Left lobe of liver (tissue), 2 donors: ENCODE results near the gene NKAIN2. TPM values are rescaled to one million over a fixed set of nuclear protein-coding genes. Genes with fewer than 3 reads are reported as not detected.
"Not testable (repeated sequence)": the region's sequence is repeated elsewhere in the genome, so short reads cannot be mapped to it uniquely, and the experiment has no call there.

Experiments used
- ATAC-seq: fragments of 200-7000 bp; cut with Tn5 transposase; one replicate; pipeline ENCODE4 v1.9.1; 2020; ENCODE audit warnings: mild to moderate bottlenecking, moderate library complexity
- DNase-seq: peaks from one replicate; pipeline ENCODE4 v3.0.0-alpha.2; 2020; ENCODE audit warnings: low spot score
- total RNA-seq: library from RNA; stranded (reverse); gene quantifications from one replicate; pipeline ENCODE4 v1.2.1, GENCODE V29; 2021
- donor health status: DM: no; HTN: no; CAD: no; lungs with moderate emphysema.
- donor health status: DM: no; HTN: yes; CAD: no.

The NKAIN2 gene
- total RNA-seq, 1 donor from 2014 or later, result not detected

- ATAC-seq, result no peak
- no peak for DNase-seq
These were observed 920.0 kb downstream of the NKAIN2 start for GRCh38 chr6:124723671-124724070.

DNA sequence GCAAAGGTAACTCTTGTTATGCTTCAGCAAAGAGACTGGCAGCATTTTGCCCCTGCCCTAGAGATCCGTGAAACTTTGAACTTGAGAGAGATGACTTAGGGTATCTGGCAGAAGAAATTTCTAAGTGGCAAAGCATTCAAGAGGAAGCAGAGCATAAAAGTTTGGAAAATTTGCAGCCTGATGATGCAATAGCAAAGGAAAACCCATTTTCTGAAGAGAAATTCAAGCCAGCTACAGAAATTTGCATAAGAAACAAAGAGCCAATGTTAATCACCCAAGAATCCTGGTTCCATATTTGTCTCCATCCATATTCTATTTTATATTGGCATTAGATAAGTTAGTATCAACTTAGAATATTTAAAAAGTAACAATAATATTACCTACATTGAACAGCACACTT is 934.1 kb downstream of the NKAIN2 start:
- not testable (repeated sequence) for ATAC-seq, DNase-seq

DNA sequence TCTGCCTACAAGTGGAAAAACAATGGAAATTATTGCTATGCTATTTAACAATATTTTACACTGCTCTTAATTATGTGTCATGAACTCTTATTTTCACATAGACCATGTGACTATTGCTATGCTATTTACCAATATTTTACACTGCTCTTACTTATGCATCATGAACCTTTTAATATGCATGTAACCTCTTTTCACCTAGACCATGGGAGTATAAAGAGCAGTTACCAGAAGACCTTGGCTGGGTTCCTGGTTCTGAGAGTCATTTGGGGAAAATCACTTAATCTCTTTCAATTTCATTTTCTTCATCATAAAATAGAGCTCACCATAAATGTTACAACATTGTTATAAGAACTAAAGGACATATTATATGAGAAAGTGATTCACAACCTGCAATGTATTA is 934.8 kb downstream of the NKAIN2 start:
- DNase-seq (no peak), ATAC-seq (no peak)

- ATAC-seq, result no peak
- no peak for DNase-seq
These were observed 937.7 kb downstream of the NKAIN2 start for GRCh38 chr6:124741341-124741740.

GRCh38 chr6:124742971-124743370 is 939.3 kb downstream of the NKAIN2 start:
- ATAC-seq (no peak), DNase-seq (no peak)

- DNase-seq (no peak), ATAC-seq (no peak)
These were observed 939.8 kb downstream of the NKAIN2 start for GRCh38 chr6:124743420-124743819.

DNA sequence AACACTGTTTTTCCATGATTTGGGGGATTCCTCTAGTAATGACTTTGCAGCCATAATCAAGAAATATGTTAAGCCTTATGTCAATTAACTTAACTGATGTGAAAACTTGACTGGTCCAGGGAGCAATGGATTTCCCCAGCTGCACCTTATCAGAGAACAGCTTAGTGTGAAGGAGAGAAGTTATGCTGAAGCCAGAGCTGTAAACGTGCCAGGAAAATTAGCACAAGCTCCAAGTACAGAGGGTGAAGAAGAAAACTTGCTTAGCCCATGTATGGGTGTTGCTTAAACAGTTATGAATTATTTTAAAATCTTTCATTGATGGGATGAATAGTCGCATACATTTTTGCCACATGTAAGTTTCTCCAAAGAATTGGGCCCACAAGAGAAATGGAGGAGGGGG is 943.7 kb downstream of the NKAIN2 start:
- ATAC-seq, result no peak
- DNase-seq, result no peak

DNA sequence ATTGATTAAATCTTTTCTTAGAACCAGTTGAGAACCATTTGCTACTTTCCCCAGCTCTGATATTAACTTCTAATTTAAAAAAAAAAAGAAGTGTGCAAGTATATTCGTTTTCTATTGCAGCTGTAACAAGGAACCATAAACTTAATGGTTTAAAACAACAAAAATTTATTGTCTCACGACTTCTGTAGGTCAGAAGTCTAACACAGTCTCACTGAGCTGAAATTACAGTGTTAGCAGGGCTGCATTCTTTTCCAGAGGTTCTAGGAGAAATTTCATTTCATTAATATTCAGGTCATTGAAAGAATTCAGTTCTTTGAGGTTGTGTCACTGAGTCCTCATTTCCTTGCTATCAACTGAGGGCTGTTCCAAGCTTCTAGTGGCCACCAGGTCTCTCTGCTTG is 945.1 kb downstream of the NKAIN2 start:
- no peak for DNase-seq

GRCh38 chr6:124753001-124753400 is 949.3 kb downstream of the NKAIN2 start:
- DNase-seq (no peak), ATAC-seq (no peak)

More for the DNA sequence above, 945.1 kb downstream of the NKAIN2 start:
- no peak for ATAC-seq

DNA sequence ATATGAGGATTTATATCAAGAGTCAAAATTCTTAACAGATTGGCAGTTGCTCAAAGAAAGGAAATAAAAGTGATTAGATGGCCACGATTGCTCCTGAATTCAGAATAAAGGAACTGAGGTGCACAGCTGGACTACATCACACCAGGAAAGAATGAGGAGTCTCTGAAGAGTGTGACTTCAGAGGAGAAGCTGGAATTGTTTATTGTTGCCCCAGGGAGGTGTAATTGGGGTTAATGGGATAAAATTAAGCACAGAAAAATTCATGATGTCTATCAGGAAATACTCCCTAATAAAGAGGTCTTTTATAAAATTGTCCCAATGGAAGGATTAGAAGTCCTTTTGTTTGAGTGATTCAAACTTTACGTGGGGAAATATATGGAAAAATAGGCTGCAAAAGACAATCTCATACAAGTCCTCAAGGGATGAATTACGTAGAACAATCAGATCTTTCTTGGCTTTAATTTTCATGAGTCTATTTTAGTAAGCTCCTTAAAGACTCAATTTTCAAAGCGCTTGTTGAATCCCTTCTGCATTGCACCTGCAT is 950.0 kb downstream of the NKAIN2 start:
- no peak for ATAC-seq

GRCh38 chr6:124755321-124755720 is 951.7 kb downstream of the NKAIN2 start:
- DNase-seq, result no peak
- ATAC-seq, result no peak

More for the DNA sequence above, 950.0 kb downstream of the NKAIN2 start:
- DNase-seq, result no peak

- no peak for ATAC-seq
- DNase-seq, result no peak
These were observed 953.9 kb downstream of the NKAIN2 start for GRCh38 chr6:124757560-124757959.

DNA sequence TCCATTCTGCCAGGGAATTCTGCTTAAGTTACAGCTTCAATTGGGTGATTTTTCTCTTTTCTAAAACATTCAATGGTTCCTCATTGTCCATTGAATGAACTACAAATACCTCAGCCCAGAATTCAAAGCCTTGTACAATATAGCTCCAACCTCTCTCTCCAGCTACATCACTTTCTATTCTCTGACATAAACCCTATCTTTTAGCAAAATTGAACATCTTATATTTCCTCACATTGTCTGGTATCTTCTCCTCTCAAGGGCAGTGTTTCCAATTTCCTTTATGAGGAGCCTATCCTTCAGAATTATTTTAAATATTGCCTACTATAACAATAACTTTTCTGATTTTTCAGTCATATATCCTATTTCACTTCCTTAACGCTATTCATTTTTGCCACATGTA is 955.0 kb downstream of the NKAIN2 start:
- ATAC-seq (no peak), DNase-seq (no peak)

- DNase-seq, result no peak
- no peak for ATAC-seq
These were observed 961.6 kb downstream of the NKAIN2 start for GRCh38 chr6:124765280-124765679.

DNA sequence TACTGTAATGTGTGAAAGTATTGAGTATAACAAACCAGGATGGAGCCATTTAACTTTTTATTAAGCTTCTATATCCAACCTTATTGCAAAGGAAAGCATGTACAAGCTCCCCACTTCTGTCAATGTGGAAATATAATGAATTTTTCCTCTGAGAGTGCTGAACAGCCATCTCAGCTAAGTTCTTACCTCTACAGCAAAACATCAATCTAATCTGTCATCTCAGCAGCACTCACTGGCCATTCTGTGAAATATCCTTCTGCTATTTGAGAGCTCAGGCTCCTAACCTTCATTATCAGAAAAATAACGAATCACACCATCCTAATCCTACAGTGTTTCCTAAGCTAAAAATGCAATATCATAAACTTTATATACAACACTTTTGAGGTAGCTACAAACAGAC is 964.6 kb downstream of the NKAIN2 start:
- ATAC-seq, result no peak
- DNase-seq, result no peak

- ATAC-seq, result no peak
- no peak for DNase-seq
These were observed 966.3 kb downstream of the NKAIN2 start for GRCh38 chr6:124769811-124770544.

DNA sequence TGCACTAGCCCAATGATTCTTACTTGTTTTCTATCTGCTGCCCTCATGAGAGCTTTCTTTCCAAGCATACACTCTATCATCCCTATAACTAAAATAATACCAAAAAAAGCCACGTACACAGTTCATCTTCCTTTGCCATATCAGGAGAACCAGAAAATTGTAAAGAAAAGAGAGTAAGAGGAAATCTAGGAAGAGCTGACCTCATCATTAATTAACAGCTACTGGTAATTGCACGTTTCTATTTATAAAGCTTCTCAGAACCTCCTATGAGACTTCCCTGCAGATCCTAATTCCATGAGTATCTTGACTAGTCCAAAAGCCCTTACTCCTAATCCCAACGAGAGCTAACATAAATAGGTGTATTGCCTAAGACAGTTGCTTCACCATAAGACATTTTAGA is 967.1 kb downstream of the NKAIN2 start:
- no peak for DNase-seq
- no peak for ATAC-seq

- ATAC-seq (no peak), DNase-seq (no peak)
These were observed 969.2 kb downstream of the NKAIN2 start for GRCh38 chr6:124772733-124773319.

- no peak for ATAC-seq
- DNase-seq, result no peak
These were observed 971.5 kb downstream of the NKAIN2 start for GRCh38 chr6:124775121-124775520.

DNA sequence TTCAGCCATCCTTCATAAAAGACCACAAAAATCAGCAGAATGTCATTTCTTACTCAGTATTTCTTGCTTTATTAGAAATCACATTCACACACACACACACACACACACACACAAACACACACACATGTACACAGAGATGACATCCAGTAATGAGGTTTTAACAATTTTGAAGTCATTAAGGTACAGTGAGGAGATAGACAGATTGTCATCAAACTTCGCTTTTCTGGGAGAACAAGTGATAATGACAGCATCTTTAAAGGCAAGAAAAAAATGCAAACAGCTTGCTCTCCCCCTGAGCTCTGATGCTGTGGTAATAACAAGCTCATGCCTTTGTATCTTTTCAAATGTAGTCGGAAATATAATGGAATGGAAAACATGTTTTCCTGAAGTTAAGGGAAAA is 974.2 kb downstream of the NKAIN2 start:
- DNase-seq (no peak), ATAC-seq (no peak)

- DNase-seq (no peak), ATAC-seq (no peak)
These were observed 977.0 kb downstream of the NKAIN2 start for GRCh38 chr6:124780623-124781022.

GRCh38 chr6:124783344-124783743 is 979.7 kb downstream of the NKAIN2 start:
- DNase-seq (no peak), ATAC-seq (no peak)
